GM12801 (cell line): ENCODE data around the gene CD79A.

Source experiments
- CTCF ChIP-seq: IDR thresholded peaks from one replicate; pipeline ENCODE4 v1.5.1; 2011; ENCODE audit warnings: control low read depth; ENCODE audit not compliant: insufficient read length; ENCODE audit errors: extremely low read depth

Gene CD79A

GRCh38 chr19:41920882-41921576, 44.0 kb downstream of the CD79A start:
- no peak for TF ChIP-seq CTCF

- TF ChIP-seq CTCF = no peak
Measured at GRCh38 chr19:41921577-41922576, 44.8 kb downstream of the CD79A start.

GRCh38 chr19:41922585-41922984, 45.5 kb downstream of the CD79A start:
- no peak for TF ChIP-seq CTCF

- TF ChIP-seq CTCF = no peak
Measured at GRCh38 chr19:41923045-41923788, 46.1 kb downstream of the CD79A start.

- TF ChIP-seq CTCF = no peak
Measured at GRCh38 chr19:41924151-41925145, 47.4 kb downstream of the CD79A start.

GRCh38 chr19:41925208-41926003, 48.3 kb downstream of the CD79A start:
- TF ChIP-seq CTCF = no peak
